Measurements from ENCODE around the gene GLI1. TPM values are rescaled to one million over a fixed set of nuclear protein-coding genes. Genes with fewer than 3 reads are reported as not detected.

Gene GLI1
- total and polyA plus RNA-seq, 2 of the 13 experiments (the other 11 are each of a cell fraction or from before 2014, with no cell fraction given): 0.09 to 0.20 TPM

DNA sequence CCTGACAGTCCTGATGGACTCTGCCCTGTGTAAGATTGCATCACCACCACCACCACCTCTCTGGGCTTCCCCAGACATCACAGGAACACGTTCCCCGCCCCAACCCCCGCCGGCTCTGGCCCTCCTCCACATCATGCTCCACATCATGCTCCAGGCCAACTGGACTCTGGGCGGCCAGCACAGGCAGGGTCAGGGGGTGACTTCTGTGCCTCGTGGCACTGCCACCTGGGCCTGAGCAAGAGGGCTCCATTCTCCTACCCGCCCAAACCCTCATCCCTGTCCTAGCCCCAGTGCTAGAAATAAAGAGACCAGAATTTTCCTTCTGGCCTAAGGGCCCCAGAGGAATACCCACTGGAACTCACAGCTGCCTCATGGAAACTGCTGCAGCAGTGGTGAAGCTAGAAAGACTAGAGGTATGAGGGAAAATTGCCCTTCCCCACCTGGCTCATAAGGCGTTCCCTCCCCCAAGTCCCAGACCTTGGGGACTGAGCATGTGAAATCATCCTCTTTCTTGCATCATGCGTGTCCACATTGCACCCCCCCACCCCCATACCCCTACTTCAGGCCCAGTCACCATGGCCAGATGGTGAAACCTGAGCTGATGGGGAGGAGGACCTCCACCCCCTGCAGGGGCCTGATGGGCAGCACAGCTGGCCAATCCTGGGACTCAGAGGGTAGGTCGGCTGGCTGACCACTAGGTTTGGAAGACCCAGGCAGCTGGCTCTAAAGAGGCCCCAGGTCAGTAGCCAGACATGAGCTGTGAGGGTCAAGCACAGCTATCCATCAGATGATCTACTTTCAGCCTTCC, 4.8 kb upstream of the GLI1 start, which contains the start of gene INHBE (continued):
- TF ChIP-seq PAXIP1 (CRISPR knock-in tag; conservative IDR thresholded peaks at IDR 0.05): peak; percentile 95
- peak; percentile 50; the same call in 1 of the 2 replicates for TF ChIP-seq KDM5B (CRISPR knock-in tag; IDR thresholded peaks at IDR 0.05; ENCODE audit: borderline replicate concordance)
- no peak for TF ChIP-seq TEF (CRISPR knock-in tag; IDR thresholded peaks at IDR 0.05)
- TF ChIP-seq PITX1 (CRISPR knock-in tag; IDR thresholded peaks at IDR 0.05): peak; percentile 70
- TF ChIP-seq, protein P1, sequence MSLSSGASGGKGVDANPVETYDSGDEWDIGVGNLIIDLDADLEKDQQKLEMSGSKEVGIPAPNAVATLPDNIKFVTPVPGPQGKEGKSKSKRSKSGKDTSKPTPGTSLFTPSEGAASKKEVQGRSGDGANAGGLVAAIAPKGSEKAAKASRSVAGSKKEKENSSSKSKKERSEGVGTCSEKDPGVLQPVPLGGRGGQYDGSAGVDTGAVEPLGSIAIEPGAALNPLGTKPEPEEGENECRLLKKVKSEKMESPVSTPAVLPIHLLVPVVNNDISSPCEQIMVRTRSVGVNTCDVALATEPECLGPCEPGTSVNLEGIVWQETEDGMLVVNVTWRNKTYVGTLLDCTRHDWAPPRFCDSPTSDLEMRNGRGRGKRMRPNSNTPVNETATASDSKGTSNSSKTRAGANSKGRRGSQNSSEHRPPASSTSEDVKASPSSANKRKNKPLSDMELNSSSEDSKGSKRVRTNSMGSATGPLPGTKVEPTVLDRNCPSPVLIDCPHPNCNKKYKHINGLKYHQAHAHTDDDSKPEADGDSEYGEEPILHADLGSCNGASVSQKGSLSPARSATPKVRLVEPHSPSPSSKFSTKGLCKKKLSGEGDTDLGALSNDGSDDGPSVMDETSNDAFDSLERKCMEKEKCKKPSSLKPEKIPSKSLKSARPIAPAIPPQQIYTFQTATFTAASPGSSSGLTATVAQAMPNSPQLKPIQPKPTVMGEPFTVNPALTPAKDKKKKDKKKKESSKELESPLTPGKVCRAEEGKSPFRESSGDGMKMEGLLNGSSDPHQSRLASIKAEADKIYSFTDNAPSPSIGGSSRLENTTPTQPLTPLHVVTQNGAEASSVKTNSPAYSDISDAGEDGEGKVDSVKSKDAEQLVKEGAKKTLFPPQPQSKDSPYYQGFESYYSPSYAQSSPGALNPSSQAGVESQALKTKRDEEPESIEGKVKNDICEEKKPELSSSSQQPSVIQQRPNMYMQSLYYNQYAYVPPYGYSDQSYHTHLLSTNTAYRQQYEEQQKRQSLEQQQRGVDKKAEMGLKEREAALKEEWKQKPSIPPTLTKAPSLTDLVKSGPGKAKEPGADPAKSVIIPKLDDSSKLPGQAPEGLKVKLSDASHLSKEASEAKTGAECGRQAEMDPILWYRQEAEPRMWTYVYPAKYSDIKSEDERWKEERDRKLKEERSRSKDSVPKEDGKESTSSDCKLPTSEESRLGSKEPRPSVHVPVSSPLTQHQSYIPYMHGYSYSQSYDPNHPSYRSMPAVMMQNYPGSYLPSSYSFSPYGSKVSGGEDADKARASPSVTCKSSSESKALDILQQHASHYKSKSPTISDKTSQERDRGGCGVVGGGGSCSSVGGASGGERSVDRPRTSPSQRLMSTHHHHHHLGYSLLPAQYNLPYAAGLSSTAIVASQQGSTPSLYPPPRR (CRISPR knock-in tag; IDR thresholded peaks at IDR 0.05; ENCODE audit: borderline replicate concordance): peak; percentile 79
- no peak for TF ChIP-seq ZNF333 (CRISPR knock-in tag; IDR thresholded peaks at IDR 0.05; ENCODE audit: borderline replicate concordance)
- peak; percentile 89 for TF ChIP-seq RXRB (CRISPR knock-in tag; IDR thresholded peaks at IDR 0.05; ENCODE audit: borderline replicate concordance)
- no peak for TF ChIP-seq MED13 (CRISPR knock-in tag; IDR thresholded peaks at IDR 0.05)
- peak; percentile 72; the same call in 1 of the 2 replicates for TF ChIP-seq ERF (CRISPR knock-in tag; IDR thresholded peaks at IDR 0.05)
- peak; percentile 83 for TF ChIP-seq RCOR2 (CRISPR knock-in tag; IDR thresholded peaks at IDR 0.05)
- TF ChIP-seq SIN3B (IDR thresholded peaks at IDR 0.05; ENCODE audit: low read length): no peak
- TF ChIP-seq ZNF550 (CRISPR knock-in tag; IDR thresholded peaks at IDR 0.05; ENCODE audit: borderline replicate concordance): no peak
- TF ChIP-seq DNMT1 (CRISPR knock-in tag; IDR thresholded peaks at IDR 0.05): no peak
- TF ChIP-seq MXD4 (CRISPR knock-in tag; IDR thresholded peaks at IDR 0.05): peak; percentile 79; the same call in 1 of the 2 replicates
- peak; percentile 25 for TF ChIP-seq PHF5A (CRISPR knock-in tag; IDR thresholded peaks at IDR 0.05; ENCODE audit: low read depth, unreplicated experiment)
- no peak for TF ChIP-seq ZSCAN31 (CRISPR knock-in tag; IDR thresholded peaks at IDR 0.05; ENCODE audit: low read depth)
- no peak for TF ChIP-seq RFXANK (CRISPR knock-in tag; IDR thresholded peaks at IDR 0.05)
- TF ChIP-seq, protein P2, sequence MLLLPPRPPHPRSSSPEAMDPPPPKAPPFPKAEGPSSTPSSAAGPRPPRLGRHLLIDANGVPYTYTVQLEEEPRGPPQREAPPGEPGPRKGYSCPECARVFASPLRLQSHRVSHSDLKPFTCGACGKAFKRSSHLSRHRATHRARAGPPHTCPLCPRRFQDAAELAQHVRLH (CRISPR knock-in tag; IDR thresholded peaks at IDR 0.05; ENCODE audit: borderline replicate concordance, low read depth): peak; percentile 56; the same call in 1 of the 2 replicates
- peak; percentile 84 for TF ChIP-seq ZNF263 (CRISPR knock-in tag; IDR thresholded peaks at IDR 0.05)
- no peak for TF ChIP-seq ZNF3 (CRISPR knock-in tag; IDR thresholded peaks at IDR 0.05)
- no peak for TF ChIP-seq NFIC (IDR thresholded peaks at IDR 0.05; ENCODE audit: low read length)

Measured in HepG2 (cell line).